Left ventricle myocardium inferior (tissue), 1 donor: Measurements from ENCODE around the gene CYB5R4. TPM values are rescaled to one million over a fixed set of nuclear protein-coding genes. Genes with fewer than 3 reads are reported as not detected.

Experiments
- DNase-seq: peaks from one replicate; pipeline ENCODE4 v3.0.0-alpha.2; 2020
- H3K27ac ChIP-seq: fragments of 200-600 bp; replicated peaks from 2 replicates; pipeline ENCODE4 v1.8.0; 2021
- H3K27me3 ChIP-seq: fragments of 200-600 bp; 2 replicates; pipeline ENCODE4 v1.8.0; 2021; ENCODE audit warnings: low read depth
- H3K36me3 ChIP-seq: fragments of 200-600 bp; 2 replicates; pipeline ENCODE4 v1.8.0; 2021
- H3K4me1 ChIP-seq: fragments of 200-600 bp; 2 replicates; pipeline ENCODE4 v1.8.0; 2021
- H3K4me3 ChIP-seq: fragments of 200-600 bp; 2 replicates; pipeline ENCODE4 v1.8.0; 2021; ENCODE audit warnings: mild to moderate bottlenecking, moderate library complexity
- H3K9me3 ChIP-seq: fragments of 200-600 bp; replicated peaks from 2 replicates; pipeline ENCODE4 v1.8.0; 2021
- intact Hi-C: fragments of 100-400 bp; cut with micrococcal nuclease; formaldehyde crosslinking; loops from one replicate; pipeline ENCODE4 v1.11.0; 2022
- total RNA-seq: library from RNA; stranded (reverse); fragmentation: NEBNext Ultra II Directional; extraction: Animal tissue kit (Norgen Biotek cat#: 25700); gene quantifications from one replicate; pipeline ENCODE4 v1.2.1, GENCODE V29; 2021
- TF ChIP-seq, protein P1 (sequence below): fragments of 200-600 bp; IDR thresholded peaks from 2 replicates; pipeline ENCODE4 v1.8.0; 2021; ENCODE audit warnings: antibody characterized with exemption, mild to moderate bottlenecking, borderline replicate concordance
- donor health status: DM: no; HTN: yes; CAD: no; lungs with severe emphysema.

Gene CYB5R4
- total RNA-seq, 1 donor from 2014 or later, result 14.5 TPM

GRCh38 chr6:83867527-83868161 lies 8.2 kb downstream of the CYB5R4 start:
- H3K27ac ChIP-seq, result no peak overlapping the region
- DNase-seq, result no peak
- intact Hi-C loops, result no loop called here
- H3K4me1 ChIP-seq, result no peaks in the 10 kb centered on the region
- H3K27me3 ChIP-seq, result no peaks in the 10 kb centered on the region
- no peaks in the 10 kb centered on the region for H3K9me3 ChIP-seq
- H3K36me3 ChIP-seq, result peaks cover 29% of the 10 kb centered on the region
- TF ChIP-seq, protein P1, sequence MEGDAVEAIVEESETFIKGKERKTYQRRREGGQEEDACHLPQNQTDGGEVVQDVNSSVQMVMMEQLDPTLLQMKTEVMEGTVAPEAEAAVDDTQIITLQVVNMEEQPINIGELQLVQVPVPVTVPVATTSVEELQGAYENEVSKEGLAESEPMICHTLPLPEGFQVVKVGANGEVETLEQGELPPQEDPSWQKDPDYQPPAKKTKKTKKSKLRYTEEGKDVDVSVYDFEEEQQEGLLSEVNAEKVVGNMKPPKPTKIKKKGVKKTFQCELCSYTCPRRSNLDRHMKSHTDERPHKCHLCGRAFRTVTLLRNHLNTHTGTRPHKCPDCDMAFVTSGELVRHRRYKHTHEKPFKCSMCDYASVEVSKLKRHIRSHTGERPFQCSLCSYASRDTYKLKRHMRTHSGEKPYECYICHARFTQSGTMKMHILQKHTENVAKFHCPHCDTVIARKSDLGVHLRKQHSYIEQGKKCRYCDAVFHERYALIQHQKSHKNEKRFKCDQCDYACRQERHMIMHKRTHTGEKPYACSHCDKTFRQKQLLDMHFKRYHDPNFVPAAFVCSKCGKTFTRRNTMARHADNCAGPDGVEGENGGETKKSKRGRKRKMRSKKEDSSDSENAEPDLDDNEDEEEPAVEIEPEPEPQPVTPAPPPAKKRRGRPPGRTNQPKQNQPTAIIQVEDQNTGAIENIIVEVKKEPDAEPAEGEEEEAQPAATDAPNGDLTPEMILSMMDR, result no peak
- H3K4me3 ChIP-seq, result no peak overlapping the region

- H3K9me3 ChIP-seq, result no peaks in the 10 kb centered on the region
- intact Hi-C loops, result no loop called here
- H3K27ac ChIP-seq, result no peak overlapping the region
- TF ChIP-seq, protein P1, result no peak
- no peak for DNase-seq
- H3K4me3 ChIP-seq, result no peak overlapping the region
- peaks cover 29% of the 10 kb centered on the region for H3K36me3 ChIP-seq
- no peaks in the 10 kb centered on the region for H3K27me3 ChIP-seq
- H3K4me1 ChIP-seq, result no peaks in the 10 kb centered on the region
Observed at GRCh38 chr6:83868639-83869038, 9.2 kb downstream of the CYB5R4 start.

DNA sequence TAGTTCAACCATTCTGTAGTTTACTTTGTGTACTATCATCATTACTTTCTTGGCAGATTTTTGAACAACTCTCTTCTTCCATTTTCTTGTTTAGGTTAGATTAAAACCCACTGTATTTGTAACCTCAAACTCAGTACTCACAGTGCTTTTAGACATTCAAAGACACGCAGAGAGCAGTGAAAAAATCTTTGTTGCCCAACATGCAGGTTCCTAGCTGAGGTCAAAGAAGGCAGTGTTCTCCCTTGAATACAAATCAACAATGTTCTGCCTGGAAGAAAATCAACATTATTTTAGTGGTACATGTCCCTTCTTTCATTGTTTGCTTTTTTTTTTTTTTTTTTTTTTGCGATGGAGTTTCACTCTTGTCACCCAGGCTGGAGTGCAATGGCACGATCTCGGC lies 11.2 kb downstream of the CYB5R4 start:
- Histone ChIP-seq H3K9me3 (no peaks in the 10 kb centered on the region), H3K27me3 (no peaks in the 10 kb centered on the region), H3K4me1 (no peaks in the 10 kb centered on the region), H3K4me3 (no peak overlapping the region), H3K36me3 (peaks cover 14% of the 10 kb centered on the region), H3K27ac (no peak overlapping the region)
- DNase-seq, result no peak
- intact Hi-C loops, result no loop called here
- TF ChIP-seq, protein P1, result no peak

GRCh38 chr6:83872386-83873118 lies 13.1 kb downstream of the CYB5R4 start:
- H3K4me3 ChIP-seq, result no peak overlapping the region
- DNase-seq, result no peak
- H3K4me1 ChIP-seq, result no peaks in the 10 kb centered on the region
- no peak overlapping the region for H3K27ac ChIP-seq
- H3K9me3 ChIP-seq, result no peaks in the 10 kb centered on the region
- TF ChIP-seq, protein P1, result no peak
- intact Hi-C loops, result no loop called here
- no peaks in the 10 kb centered on the region for H3K27me3 ChIP-seq
- peaks cover 8% of the 10 kb centered on the region for H3K36me3 ChIP-seq

DNA sequence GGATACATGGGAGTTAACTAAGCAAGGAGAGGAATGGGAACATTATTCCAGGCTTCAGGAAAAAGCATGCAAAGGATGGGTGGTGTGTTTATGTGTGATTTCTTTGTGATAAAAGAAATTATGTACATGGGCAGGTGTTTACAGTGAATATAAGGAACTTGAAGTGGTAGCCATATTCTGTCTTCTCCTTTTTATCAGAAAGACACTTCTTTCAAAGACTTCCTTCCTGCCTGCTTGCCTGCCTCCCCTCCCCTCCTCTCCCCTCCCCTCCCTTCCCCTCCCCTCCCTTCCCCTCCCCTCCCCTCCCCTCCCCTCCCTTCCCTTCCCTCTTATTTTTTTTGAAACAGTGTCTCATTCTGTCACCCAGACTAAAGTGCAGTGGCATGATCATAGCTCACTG lies 14.4 kb downstream of the CYB5R4 start:
- no peak for DNase-seq
- intact Hi-C loops, result no loop called here
- H3K27ac ChIP-seq, result no peak overlapping the region

More for the DNA sequence above, 14.4 kb downstream of the CYB5R4 start:
- peaks cover under 1% of the 10 kb centered on the region for H3K4me1 ChIP-seq
- H3K4me3 ChIP-seq, result no peak overlapping the region
- TF ChIP-seq, protein P1, result no peak
- no peaks in the 10 kb centered on the region for H3K27me3 ChIP-seq
- H3K36me3 ChIP-seq, result peaks cover 5% of the 10 kb centered on the region
- no peaks in the 10 kb centered on the region for H3K9me3 ChIP-seq
